Heart left ventricle (tissue), 13 donors: ENCODE data around the gene CTNNA3.

Source experiments
- CTCF ChIP-seq, 12 donors: fragments of 200-600 bp; sonication (generic) in 4 of 12; IDR thresholded peaks; one replicate each; pipeline versions ENCODE4 v1.5.0 to v1.8.0; 2018 to 2022; ENCODE audit warnings: antibody characterized with exemption in 12 of 12, mild to moderate bottlenecking in 5 of 12
- POLR2A ChIP-seq, 2 donors: fragments of 450-650 bp; IDR thresholded peaks; one replicate each; pipeline ENCODE4 v1.6.1; 2017; ENCODE audit warnings: antibody characterized with exemption in 2 of 2, mild to moderate bottlenecking in 2 of 2, moderate library complexity in 2 of 2
- donor health status: ischemic (EF 13 %, LVEDD 7.1; RV severe dilation, severe dysfunction).
- donor health status: DM: no; HTN: yes; CAD: no.
- donor health status: DM: no; HTN: no; CAD: no.
- donor health status: ischemic (EF 25% LVEDD 6.9; RV normal size, moderate dysfunction).
- donor health status: ischemic (EF 25% LVEDD 5.7; RV mildly dilated, moderate dysfunction).
- donor health status: ischemic (EF 35%, LVEDD 5.7; RV mildly dilated, moderate dysfunction).
- donor health status: nonischemic (EF 11% LVEDD 7.7; RV severe dilation, severe dysfunction).
- donor health status: DM: yes; HTN: yes; CAD: no.
- donor health status: PGD.
- donor health status: ischemic (EF 29% LVEDD 5.4; RV normal size, mild dysfunction).
- donor health status: nonischemic (EF 23%, LVEDD 6.1; RV moderate dilation, normal function).

- TF ChIP-seq POLR2A (IDR thresholded peaks at IDR 0.05) (no peak), CTCF (IDR thresholded peaks at IDR 0.05) (no peak)
Measured at GRCh38 chr10:66673071-66673470, 1022.9 kb downstream of the CTNNA3 start.
